MM.1S (cell line): ENCODE data around the gene CYGB.

Experiments
- EZH2 ChIP-seq: fragments of 300-600 bp; sonication (generic); optimal IDR thresholded peaks from 2 replicates; pipeline ENCODE3; 2017; ENCODE audit warnings: low read depth, mild to moderate bottlenecking, antibody characterized with exemption, low read length, mixed read lengths
- TF ChIP-seq, protein P1 (sequence below): fragments of 300-600 bp; sonication (generic); IDR thresholded peaks from 2 replicates; pipeline ENCODE4 v1.5.1; 2016; ENCODE audit warnings: antibody characterized with exemption, low read length, mixed read lengths

DNA sequence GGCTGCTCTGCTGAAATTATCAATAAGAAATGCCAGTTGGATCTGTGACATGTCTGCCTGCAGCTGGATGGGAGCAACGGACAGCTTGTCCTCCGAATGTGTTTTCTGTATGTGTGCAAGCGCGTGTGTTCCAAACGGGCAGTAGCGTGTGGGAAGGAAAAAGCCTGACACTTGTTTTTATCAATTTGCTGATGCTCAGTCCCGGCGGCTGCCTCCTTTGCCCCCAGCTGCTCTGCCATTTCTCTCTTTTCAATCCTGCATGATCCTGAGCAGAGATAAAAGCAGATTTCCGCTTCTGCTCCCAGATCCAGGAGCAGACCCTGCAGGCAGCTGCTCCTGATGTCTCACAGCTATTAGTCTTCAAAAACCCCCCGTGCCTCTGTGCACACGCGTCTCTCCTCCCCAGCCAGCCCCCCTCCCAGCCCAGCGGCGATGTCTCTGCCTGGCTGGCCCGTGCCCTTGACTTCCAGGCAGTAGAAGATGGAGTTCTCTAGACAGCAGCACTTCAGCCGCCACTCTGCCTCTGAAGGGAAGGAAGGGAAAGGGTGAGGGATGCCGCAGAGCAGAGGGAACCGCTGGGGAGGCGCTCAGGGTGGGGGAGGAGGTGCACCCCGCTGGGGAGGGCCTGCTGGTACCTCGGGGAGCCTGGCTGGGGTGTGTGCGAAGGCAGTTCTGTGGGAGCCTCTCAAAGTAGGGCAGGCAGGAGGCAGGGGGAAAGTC lies 6.5 kb upstream of the CYGB start:
- TF ChIP-seq, protein P1, sequence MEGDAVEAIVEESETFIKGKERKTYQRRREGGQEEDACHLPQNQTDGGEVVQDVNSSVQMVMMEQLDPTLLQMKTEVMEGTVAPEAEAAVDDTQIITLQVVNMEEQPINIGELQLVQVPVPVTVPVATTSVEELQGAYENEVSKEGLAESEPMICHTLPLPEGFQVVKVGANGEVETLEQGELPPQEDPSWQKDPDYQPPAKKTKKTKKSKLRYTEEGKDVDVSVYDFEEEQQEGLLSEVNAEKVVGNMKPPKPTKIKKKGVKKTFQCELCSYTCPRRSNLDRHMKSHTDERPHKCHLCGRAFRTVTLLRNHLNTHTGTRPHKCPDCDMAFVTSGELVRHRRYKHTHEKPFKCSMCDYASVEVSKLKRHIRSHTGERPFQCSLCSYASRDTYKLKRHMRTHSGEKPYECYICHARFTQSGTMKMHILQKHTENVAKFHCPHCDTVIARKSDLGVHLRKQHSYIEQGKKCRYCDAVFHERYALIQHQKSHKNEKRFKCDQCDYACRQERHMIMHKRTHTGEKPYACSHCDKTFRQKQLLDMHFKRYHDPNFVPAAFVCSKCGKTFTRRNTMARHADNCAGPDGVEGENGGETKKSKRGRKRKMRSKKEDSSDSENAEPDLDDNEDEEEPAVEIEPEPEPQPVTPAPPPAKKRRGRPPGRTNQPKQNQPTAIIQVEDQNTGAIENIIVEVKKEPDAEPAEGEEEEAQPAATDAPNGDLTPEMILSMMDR: no peak
- no peak for TF ChIP-seq EZH2
